ENCODE measurements around the gene MRPS26.

DNA sequence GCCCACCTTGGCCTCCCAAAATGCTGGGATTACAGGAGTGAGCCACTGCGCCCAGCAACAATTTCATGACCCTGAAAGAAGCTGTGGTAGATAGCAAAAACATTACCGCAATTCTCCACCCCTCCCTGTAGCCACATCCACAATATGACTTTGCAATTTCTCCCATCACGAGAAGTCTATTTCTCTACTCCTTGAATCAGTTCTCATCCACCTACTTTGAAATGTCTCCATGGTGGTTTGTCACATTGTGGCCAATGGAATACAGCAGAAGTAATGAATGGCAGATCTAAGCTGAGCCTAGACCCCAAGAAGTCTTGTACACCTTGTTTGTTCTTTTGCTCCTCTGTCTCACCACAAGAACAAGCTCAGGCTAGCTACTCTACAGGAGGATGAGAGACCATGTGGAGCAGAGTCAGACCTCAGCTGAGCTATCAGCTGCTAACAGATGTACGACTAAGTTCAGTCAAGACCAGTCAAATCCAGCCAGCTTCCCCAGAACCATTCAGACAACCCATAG lies 31.8 kb downstream of the MRPS26 start:
- TF ChIP-seq, protein P1, sequence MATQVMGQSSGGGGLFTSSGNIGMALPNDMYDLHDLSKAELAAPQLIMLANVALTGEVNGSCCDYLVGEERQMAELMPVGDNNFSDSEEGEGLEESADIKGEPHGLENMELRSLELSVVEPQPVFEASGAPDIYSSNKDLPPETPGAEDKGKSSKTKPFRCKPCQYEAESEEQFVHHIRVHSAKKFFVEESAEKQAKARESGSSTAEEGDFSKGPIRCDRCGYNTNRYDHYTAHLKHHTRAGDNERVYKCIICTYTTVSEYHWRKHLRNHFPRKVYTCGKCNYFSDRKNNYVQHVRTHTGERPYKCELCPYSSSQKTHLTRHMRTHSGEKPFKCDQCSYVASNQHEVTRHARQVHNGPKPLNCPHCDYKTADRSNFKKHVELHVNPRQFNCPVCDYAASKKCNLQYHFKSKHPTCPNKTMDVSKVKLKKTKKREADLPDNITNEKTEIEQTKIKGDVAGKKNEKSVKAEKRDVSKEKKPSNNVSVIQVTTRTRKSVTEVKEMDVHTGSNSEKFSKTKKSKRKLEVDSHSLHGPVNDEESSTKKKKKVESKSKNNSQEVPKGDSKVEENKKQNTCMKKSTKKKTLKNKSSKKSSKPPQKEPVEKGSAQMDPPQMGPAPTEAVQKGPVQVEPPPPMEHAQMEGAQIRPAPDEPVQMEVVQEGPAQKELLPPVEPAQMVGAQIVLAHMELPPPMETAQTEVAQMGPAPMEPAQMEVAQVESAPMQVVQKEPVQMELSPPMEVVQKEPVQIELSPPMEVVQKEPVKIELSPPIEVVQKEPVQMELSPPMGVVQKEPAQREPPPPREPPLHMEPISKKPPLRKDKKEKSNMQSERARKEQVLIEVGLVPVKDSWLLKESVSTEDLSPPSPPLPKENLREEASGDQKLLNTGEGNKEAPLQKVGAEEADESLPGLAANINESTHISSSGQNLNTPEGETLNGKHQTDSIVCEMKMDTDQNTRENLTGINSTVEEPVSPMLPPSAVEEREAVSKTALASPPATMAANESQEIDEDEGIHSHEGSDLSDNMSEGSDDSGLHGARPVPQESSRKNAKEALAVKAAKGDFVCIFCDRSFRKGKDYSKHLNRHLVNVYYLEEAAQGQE (tag by site-specific recombination; IDR thresholded peaks at IDR 0.05): no peak
- TF ChIP-seq ZFP41 (tag by site-specific recombination; IDR thresholded peaks at IDR 0.05; ENCODE audit: borderline replicate concordance) (no peak), ZNF121 (tag by site-specific recombination; IDR thresholded peaks at IDR 0.05) (no peak), ZNF701 (tag by site-specific recombination; IDR thresholded peaks at IDR 0.05) (no peak), ZBTB21 (tag by site-specific recombination; IDR thresholded peaks at IDR 0.05) (no peak), ZNF274 (IDR thresholded peaks at IDR 0.05; ENCODE audit: low read length) (no peak), ZNF274 (tag by site-specific recombination; IDR thresholded peaks at IDR 0.05; ENCODE audit: borderline replicate concordance) (no peak)
- TF ChIP-seq, protein P2, sequence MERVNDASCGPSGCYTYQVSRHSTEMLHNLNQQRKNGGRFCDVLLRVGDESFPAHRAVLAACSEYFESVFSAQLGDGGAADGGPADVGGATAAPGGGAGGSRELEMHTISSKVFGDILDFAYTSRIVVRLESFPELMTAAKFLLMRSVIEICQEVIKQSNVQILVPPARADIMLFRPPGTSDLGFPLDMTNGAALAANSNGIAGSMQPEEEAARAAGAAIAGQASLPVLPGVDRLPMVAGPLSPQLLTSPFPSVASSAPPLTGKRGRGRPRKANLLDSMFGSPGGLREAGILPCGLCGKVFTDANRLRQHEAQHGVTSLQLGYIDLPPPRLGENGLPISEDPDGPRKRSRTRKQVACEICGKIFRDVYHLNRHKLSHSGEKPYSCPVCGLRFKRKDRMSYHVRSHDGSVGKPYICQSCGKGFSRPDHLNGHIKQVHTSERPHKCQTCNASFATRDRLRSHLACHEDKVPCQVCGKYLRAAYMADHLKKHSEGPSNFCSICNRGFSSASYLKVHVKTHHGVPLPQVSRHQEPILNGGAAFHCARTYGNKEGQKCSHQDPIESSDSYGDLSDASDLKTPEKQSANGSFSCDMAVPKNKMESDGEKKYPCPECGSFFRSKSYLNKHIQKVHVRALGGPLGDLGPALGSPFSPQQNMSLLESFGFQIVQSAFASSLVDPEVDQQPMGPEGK (tag by site-specific recombination; IDR thresholded peaks at IDR 0.05): no peak
- TF ChIP-seq, protein P3, sequence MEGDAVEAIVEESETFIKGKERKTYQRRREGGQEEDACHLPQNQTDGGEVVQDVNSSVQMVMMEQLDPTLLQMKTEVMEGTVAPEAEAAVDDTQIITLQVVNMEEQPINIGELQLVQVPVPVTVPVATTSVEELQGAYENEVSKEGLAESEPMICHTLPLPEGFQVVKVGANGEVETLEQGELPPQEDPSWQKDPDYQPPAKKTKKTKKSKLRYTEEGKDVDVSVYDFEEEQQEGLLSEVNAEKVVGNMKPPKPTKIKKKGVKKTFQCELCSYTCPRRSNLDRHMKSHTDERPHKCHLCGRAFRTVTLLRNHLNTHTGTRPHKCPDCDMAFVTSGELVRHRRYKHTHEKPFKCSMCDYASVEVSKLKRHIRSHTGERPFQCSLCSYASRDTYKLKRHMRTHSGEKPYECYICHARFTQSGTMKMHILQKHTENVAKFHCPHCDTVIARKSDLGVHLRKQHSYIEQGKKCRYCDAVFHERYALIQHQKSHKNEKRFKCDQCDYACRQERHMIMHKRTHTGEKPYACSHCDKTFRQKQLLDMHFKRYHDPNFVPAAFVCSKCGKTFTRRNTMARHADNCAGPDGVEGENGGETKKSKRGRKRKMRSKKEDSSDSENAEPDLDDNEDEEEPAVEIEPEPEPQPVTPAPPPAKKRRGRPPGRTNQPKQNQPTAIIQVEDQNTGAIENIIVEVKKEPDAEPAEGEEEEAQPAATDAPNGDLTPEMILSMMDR (tag by site-specific recombination; IDR thresholded peaks at IDR 0.05): no peak
- TF ChIP-seq, protein P4, sequence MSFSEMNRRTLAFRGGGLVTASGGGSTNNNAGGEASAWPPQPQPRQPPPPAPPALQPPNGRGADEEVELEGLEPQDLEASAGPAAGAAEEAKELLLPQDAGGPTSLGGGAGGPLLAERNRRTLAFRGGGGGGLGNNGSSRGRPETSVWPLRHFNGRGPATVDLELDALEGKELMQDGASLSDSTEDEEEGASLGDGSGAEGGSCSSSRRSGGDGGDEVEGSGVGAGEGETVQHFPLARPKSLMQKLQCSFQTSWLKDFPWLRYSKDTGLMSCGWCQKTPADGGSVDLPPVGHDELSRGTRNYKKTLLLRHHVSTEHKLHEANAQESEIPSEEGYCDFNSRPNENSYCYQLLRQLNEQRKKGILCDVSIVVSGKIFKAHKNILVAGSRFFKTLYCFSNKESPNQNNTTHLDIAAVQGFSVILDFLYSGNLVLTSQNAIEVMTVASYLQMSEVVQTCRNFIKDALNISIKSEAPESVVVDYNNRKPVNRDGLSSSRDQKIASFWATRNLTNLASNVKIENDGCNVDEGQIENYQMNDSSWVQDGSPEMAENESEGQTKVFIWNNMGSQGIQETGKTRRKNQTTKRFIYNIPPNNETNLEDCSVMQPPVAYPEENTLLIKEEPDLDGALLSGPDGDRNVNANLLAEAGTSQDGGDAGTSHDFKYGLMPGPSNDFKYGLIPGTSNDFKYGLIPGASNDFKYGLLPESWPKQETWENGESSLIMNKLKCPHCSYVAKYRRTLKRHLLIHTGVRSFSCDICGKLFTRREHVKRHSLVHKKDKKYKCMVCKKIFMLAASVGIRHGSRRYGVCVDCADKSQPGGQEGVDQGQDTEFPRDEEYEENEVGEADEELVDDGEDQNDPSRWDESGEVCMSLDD (tag by site-specific recombination; IDR thresholded peaks at IDR 0.05): no peak
- TF ChIP-seq, protein P5, sequence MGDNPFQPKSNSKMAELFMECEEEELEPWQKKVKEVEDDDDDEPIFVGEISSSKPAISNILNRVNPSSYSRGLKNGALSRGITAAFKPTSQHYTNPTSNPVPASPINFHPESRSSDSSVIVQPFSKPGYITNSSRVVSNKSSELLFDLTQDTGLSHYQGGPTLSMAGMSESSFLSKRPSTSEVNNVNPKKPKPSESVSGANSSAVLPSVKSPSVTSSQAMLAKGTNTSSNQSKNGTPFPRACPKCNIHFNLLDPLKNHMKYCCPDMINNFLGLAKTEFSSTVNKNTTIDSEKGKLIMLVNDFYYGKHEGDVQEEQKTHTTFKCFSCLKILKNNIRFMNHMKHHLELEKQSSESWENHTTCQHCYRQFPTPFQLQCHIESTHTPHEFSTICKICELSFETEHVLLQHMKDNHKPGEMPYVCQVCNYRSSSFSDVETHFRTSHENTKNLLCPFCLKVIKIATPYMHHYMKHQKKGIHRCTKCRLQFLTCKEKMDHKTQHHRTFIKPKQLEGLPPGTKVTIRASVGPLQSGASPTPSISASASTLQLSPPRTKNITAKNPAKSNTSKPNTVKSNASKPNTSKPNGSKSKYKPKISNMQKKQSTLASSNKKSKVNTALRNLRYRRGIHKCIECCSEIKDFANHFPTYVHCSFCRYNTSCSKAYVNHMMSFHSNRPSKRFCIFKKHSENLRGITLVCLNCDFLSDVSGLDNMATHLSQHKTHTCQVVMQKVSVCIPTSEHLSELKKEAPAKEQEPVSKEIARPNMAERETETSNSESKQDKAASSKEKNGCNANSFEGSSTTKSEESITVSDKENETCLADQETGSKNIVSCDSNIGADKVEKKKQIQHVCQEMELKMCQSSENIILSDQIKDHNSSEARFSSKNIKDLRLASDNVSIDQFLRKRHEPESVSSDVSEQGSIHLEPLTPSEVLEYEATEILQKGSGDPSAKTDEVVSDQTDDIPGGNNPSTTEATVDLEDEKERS (tag by site-specific recombination; IDR thresholded peaks at IDR 0.05): no peak
